Glutamatergic neuron (in vitro differentiated cells): ENCODE results near the gene RNF220. TPM values are rescaled to one million over a fixed set of nuclear protein-coding genes. Genes with fewer than 3 reads are reported as not detected.

ENCODE experiments used
- DNase-seq: peaks from one replicate; pipeline ENCODE4 v3.0.0; 2022
- H3K27ac Mint-ChIP-seq: one replicate; pipeline ENCODE4 v1.8.0; 2020; ENCODE audit warnings: mild to moderate bottlenecking, mixed read lengths, inconsistent platforms; ENCODE audit not compliant: unreplicated experiment
- H3K27me3 Mint-ChIP-seq: one replicate; pipeline ENCODE4 v1.8.0; 2020; ENCODE audit warnings: mild to moderate bottlenecking, moderate library complexity, mixed read lengths, inconsistent platforms; ENCODE audit not compliant: unreplicated experiment
- H3K36me3 Mint-ChIP-seq: one replicate; pipeline ENCODE4 v1.8.0; 2020; ENCODE audit warnings: mild to moderate bottlenecking, mixed read lengths, inconsistent platforms; ENCODE audit not compliant: unreplicated experiment
- H3K4me1 Mint-ChIP-seq: one replicate; pipeline ENCODE4 v1.8.0; 2020; ENCODE audit warnings: mild to moderate bottlenecking, low read depth, mixed read lengths, inconsistent platforms; ENCODE audit not compliant: unreplicated experiment
- H3K4me3 Mint-ChIP-seq: one replicate; pipeline ENCODE4 v1.8.0; 2020; ENCODE audit warnings: mild to moderate bottlenecking, mixed read lengths, inconsistent platforms; ENCODE audit not compliant: unreplicated experiment
- H3K9me3 Mint-ChIP-seq: one replicate; pipeline ENCODE4 v1.8.0; 2020; ENCODE audit warnings: mild to moderate bottlenecking, moderate library complexity, mixed read lengths, inconsistent platforms; ENCODE audit not compliant: unreplicated experiment
- total RNA-seq: library from RNA; stranded (reverse); fragmentation: NEBNext Ultra II Directional; extraction: Animal tissue kit (Norgen Biotek cat#: 25700); gene quantifications from one replicate; pipeline ENCODE4 v1.2.1, GENCODE V29; 2021; ENCODE audit not compliant: unreplicated experiment
- TF ChIP-seq, protein P1 (sequence below): fragments of 200-600 bp; sonication (generic); IDR thresholded peaks from one replicate; pipeline ENCODE4 v1.5.0; 2021; ENCODE audit not compliant: partially characterized antibody, unreplicated experiment

RNF220 gene
- total RNA-seq, 1 donor from 2014 or later: 99.4 TPM

DNA sequence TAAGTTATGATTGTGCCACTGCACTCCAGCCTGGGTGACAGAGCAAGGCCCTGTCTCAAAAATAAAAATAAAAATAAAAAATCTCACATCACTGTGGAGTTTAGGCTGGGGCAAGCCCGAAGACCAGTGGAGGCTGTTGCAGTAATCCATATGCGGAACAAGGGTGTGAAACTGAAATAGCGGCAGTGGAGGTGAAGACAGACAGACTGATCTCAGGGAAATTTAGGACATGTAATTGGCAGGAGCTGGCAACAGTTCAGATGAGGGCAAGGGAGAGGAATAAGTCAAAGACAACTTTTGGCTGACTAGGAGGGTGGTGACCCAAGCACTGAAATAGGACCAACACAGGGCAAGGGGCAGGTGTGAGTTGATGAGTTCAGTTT, 277.8 kb downstream of the RNF220 start:
- Mint-ChIP-seq H3K4me3 (no peak overlapping the region), H3K27ac (no peak overlapping the region), H3K36me3 (peaks cover 5% of the 10 kb centered on the region), H3K4me1 (no peaks in the 10 kb centered on the region), H3K27me3 (peaks cover 2% of the 10 kb centered on the region), H3K9me3 (peaks cover 2% of the 10 kb centered on the region)
- DNase-seq: no peak
- TF ChIP-seq, protein P1, sequence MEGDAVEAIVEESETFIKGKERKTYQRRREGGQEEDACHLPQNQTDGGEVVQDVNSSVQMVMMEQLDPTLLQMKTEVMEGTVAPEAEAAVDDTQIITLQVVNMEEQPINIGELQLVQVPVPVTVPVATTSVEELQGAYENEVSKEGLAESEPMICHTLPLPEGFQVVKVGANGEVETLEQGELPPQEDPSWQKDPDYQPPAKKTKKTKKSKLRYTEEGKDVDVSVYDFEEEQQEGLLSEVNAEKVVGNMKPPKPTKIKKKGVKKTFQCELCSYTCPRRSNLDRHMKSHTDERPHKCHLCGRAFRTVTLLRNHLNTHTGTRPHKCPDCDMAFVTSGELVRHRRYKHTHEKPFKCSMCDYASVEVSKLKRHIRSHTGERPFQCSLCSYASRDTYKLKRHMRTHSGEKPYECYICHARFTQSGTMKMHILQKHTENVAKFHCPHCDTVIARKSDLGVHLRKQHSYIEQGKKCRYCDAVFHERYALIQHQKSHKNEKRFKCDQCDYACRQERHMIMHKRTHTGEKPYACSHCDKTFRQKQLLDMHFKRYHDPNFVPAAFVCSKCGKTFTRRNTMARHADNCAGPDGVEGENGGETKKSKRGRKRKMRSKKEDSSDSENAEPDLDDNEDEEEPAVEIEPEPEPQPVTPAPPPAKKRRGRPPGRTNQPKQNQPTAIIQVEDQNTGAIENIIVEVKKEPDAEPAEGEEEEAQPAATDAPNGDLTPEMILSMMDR: no peak

- TF ChIP-seq, protein P1: no peak
- Mint-ChIP-seq H3K9me3 (peaks cover 2% of the 10 kb centered on the region), H3K4me1 (no peaks in the 10 kb centered on the region), H3K27ac (no peak overlapping the region), H3K4me3 (no peak overlapping the region), H3K27me3 (peaks cover 2% of the 10 kb centered on the region), H3K36me3 (peaks cover 5% of the 10 kb centered on the region)
- no peak for DNase-seq
Observed at GRCh38 chr1:44684525-44684924, 279.5 kb downstream of the RNF220 start.

GRCh38 chr1:44685218-44685617, 280.2 kb downstream of the RNF220 start:
- no peaks in the 10 kb centered on the region for H3K4me1 Mint-ChIP-seq
- no peak for DNase-seq
- H3K27ac Mint-ChIP-seq: no peak overlapping the region
- H3K4me3 Mint-ChIP-seq: no peak overlapping the region
- peaks cover 2% of the 10 kb centered on the region for H3K27me3 Mint-ChIP-seq
- peaks cover 5% of the 10 kb centered on the region for H3K36me3 Mint-ChIP-seq
- peaks cover 2% of the 10 kb centered on the region for H3K9me3 Mint-ChIP-seq
- TF ChIP-seq, protein P1: no peak

GRCh38 chr1:44685881-44686280, 280.8 kb downstream of the RNF220 start:
- Mint-ChIP-seq H3K9me3 (peaks cover 2% of the 10 kb centered on the region), H3K4me3 (no peak overlapping the region), H3K27ac (no peak overlapping the region), H3K4me1 (no peaks in the 10 kb centered on the region), H3K36me3 (peaks cover 5% of the 10 kb centered on the region), H3K27me3 (peaks cover 2% of the 10 kb centered on the region)
- no peak for DNase-seq
- TF ChIP-seq, protein P1: no peak

DNA sequence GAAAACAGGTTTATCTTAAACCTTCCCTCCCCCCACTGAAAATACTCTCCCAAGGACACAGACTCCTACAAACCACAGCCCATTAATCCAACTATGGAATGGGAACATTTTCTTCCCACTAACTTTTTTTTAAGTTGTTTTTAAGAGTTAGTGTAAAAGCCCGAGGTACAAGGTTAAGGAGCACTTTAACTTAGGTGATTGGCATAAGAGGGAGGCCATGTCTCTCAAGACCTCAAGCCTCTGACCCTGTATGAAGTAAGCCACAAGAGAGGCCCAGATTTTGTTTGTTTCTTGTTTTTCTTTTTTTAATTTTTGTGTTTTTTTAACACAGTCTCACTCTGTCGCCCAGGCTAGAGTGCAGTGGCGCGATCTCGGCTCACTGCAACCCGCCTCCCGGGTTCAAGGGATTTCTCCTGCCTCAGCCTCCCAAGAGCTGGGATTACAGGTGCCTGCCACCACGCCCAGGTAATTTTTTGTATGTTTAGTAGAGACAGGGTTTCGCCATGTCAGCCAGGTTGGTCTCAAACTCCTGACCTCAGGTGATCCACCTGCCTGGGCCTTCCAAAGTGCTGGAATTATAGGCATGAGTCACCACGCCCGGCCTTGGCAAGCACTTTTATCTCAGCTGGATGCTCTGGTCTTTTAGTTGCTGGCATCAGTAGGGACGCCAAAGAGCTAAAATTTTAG, 283.8 kb downstream of the RNF220 start:
- Mint-ChIP-seq H3K27ac (no peak overlapping the region), H3K4me3 (no peak overlapping the region), H3K27me3 (no peaks in the 10 kb centered on the region), H3K36me3 (no peaks in the 10 kb centered on the region), H3K9me3 (no peaks in the 10 kb centered on the region), H3K4me1 (no peaks in the 10 kb centered on the region)
- TF ChIP-seq, protein P1: no peak
- DNase-seq: no peak
